Panc1 (cell line): ENCODE data around the gene MGMT. TPM values are rescaled to one million over a fixed set of nuclear protein-coding genes. Genes with fewer than 3 reads are reported as not detected.

Experiments
- ATAC-seq: fragments of 200-7000 bp; cut with Tn5 transposase; 2 replicates; pipeline ENCODE4 v1.9.1; 2020; ENCODE audit warnings: mild to moderate bottlenecking, moderate library complexity
- BruUV-seq: library from RNA; stranded (reverse); fragments of 400-500 nt; replicated peaks from 2 replicates; lab custom pipeline; 2021; lab: Mats Ljungman, UMichigan
- CTCF ChIA-PET: fragments of 300-600 bp; sonication (Branson Sonifier 250); formaldehyde crosslinking; loops from one replicate; lab custom pipeline; 2022; ENCODE audit warnings: antibody characterized with exemption; lab: Charles Lee
- POLR2A ChIA-PET: fragments of 300-600 bp; sonication (Branson Sonifier 250); formaldehyde crosslinking; loops from one replicate; lab custom pipeline; 2022; ENCODE audit warnings: antibody characterized with exemption; lab: Charles Lee
- DNase-seq: peaks from one replicate; pipeline ENCODE4 v3.0.0-alpha.2; 2010; ENCODE audit warnings: low read depth, low spot score
- H3K27ac ChIP-seq: 2 replicates; pipeline ENCODE4 v1.5.1; 2011; ENCODE audit warnings: mild to moderate bottlenecking, low read length, inconsistent platforms
- H3K27me3 ChIP-seq: fragments of 200-500 bp; sonication (Bioruptor generic); 2 replicates; pipeline ENCODE4 v1.6.0; 2014; ENCODE audit warnings: low read length, inconsistent platforms; ENCODE audit not compliant: control insufficient read depth, insufficient read depth
- H3K36me3 ChIP-seq: fragments of 200-500 bp; sonication (Bioruptor generic); 2 replicates; pipeline ENCODE4 v1.5.1; 2014; ENCODE audit warnings: inconsistent platforms, mild to moderate bottlenecking, low read length, moderate library complexity; ENCODE audit not compliant: control insufficient read depth, insufficient read depth
- H3K4me1 ChIP-seq: 2 replicates; pipeline ENCODE4 v1.5.1; 2011; ENCODE audit warnings: inconsistent platforms, mild to moderate bottlenecking, low read length, moderate library complexity; ENCODE audit not compliant: control insufficient read depth, insufficient read depth
- H3K4me3 ChIP-seq, 2 experiments: 2 replicates each; pipeline ENCODE4 v1.5.1; 2011 to 2012; ENCODE audit warnings: low read depth in 2 of 2, low read length in 2 of 2, mild to moderate bottlenecking in 2 of 2, inconsistent platforms in 1 of 2, moderate library complexity in 1 of 2
- H3K9me3 ChIP-seq: fragments of 200-500 bp; sonication (Bioruptor generic); 2 replicates; pipeline ENCODE4 v1.5.1; 2014; ENCODE audit warnings: low read depth, mild to moderate bottlenecking, inconsistent platforms, low read length, moderate library complexity; ENCODE audit not compliant: control insufficient read depth, insufficient read depth
- CTCF ChIP-seq: fragments of 450-650 bp; IDR thresholded peaks from 2 replicates; pipeline ENCODE4 v1.5.1; 2017; ENCODE audit warnings: mild to moderate bottlenecking
- POLR2AphosphoS5 ChIP-seq: IDR thresholded peaks from 2 replicates; pipeline ENCODE4 v1.6.1; 2012; ENCODE audit warnings: mild to moderate bottlenecking, low read depth, low read length, moderate library complexity
- REST ChIP-seq, 2 experiments: IDR thresholded peaks; 2 replicates each; pipeline ENCODE4 v1.6.1; 2011 to 2012; ENCODE audit warnings: low read depth in 2 of 2, control low read depth in 1 of 2, low read length in 1 of 2, mild to moderate bottlenecking in 1 of 2, moderate library complexity in 1 of 2; ENCODE audit not compliant: insufficient read depth in 1 of 2
- SIN3A ChIP-seq: IDR thresholded peaks from 2 replicates; pipeline ENCODE4 v1.6.1; 2012; ENCODE audit warnings: low read depth, mild to moderate bottlenecking, low read length, moderate library complexity, borderline replicate concordance; ENCODE audit not compliant: insufficient read depth
- TCF7L2 ChIP-seq: IDR thresholded peaks from 2 replicates; pipeline ENCODE4 v1.6.1; 2011; ENCODE audit warnings: mild to moderate bottlenecking, low read depth, low read length, inconsistent platforms
- in situ Hi-C: cut with HindIII; loops from 2 replicates; pipeline ENCODE4 v1.10.0; 2016; ENCODE audit warnings: low sequenced_read_pairs, low pct_unique_long_range_greater_than_20kb
- intact Hi-C: fragments of 100-400 bp; cut with micrococcal nuclease; formaldehyde crosslinking; loops from one replicate; pipeline ENCODE4 v1.10.0; 2022; ENCODE audit not compliant: unreplicated experiment
- total RNA-seq: library from RNA; stranded (reverse); gene quantifications from one replicate; pipeline ENCODE4 v1.2.1, GENCODE V29; 2021; ENCODE audit not compliant: unreplicated experiment

MGMT gene
- total RNA-seq, 1 experiment from 2014 or later = 27.3 TPM

- no peaks in the 10 kb centered on the region for H3K36me3 ChIP-seq
- no peaks in the 10 kb centered on the region for H3K9me3 ChIP-seq
- intact Hi-C loops = no loop called here
- no peak overlapping the region for H3K27ac ChIP-seq
- in situ Hi-C loops = no loop called here
- no peak; the same call in 1 of the 2 replicates for ATAC-seq
- no peak overlapping the region for H3K4me3 ChIP-seq
- no peaks in the 10 kb centered on the region for H3K4me1 ChIP-seq
- ChIA-PET POLR2A (interaction anchor here (0.6 kb wide), 1 partner anchor 91 kb away, joined by 3 read pairs; no protein-coding TSS in a partner anchor), CTCF (interaction anchor here (0.7 to 1.6 kb wide), 2 partner anchors 12 to 307 kb away, joined by 4 to 5 read pairs; no protein-coding TSS in a partner anchor)
- TF ChIP-seq CTCF (peak; percentile 74), TCF7L2 (no peak)
- no peaks in the 10 kb centered on the region for H3K27me3 ChIP-seq
- BruUV-seq = no TSS peak
- DNase-seq = no peak
Measured at GRCh38 chr10:129658376-129659072, 191.5 kb downstream of the MGMT start.

- CTCF ChIA-PET = no interaction called here
- Histone ChIP-seq H3K36me3 (no peaks in the 10 kb centered on the region), H3K4me1 (no peaks in the 10 kb centered on the region), H3K9me3 (no peaks in the 10 kb centered on the region), H3K27me3 (no peaks in the 10 kb centered on the region), H3K4me3 (no peak overlapping the region), H3K27ac (no peak overlapping the region)
- BruUV-seq = no TSS peak
- DNase-seq = no peak
- in situ Hi-C loops (no loop called here), intact Hi-C loops (no loop called here)
- POLR2A ChIA-PET = no interaction called here
- TF ChIP-seq TCF7L2 = no peak
- TF ChIP-seq REST (IDR thresholded peaks at IDR 0.05; ENCODE audit: insufficient read depth in 1 of 2, low read depth in 2 of 2, low read length in 1 of 2) = no peak
- no peak for TF ChIP-seq POLR2AphosphoS5
- TF ChIP-seq CTCF = no peak
- TF ChIP-seq SIN3A = no peak
- no peak for ATAC-seq
Measured at GRCh38 chr10:129659508-129660268, 192.6 kb downstream of the MGMT start.
